GM10266 (cell line): Measurements from ENCODE around the gene PDGFC.

Experiments used
- DNase-seq: peaks from one replicate; pipeline ENCODE4 v3.0.0; 2012; ENCODE audit errors: extremely low spot score
- TF ChIP-seq, protein P1 (sequence below): IDR thresholded peaks from 2 replicates; pipeline ENCODE4 v1.5.1; 2012; ENCODE audit warnings: mild to moderate bottlenecking, low read depth; ENCODE audit not compliant: control insufficient read depth, insufficient read depth; ENCODE audit errors: missing control alignments

Gene PDGFC

GRCh38 chr4:156946516-156947424 lies 24.8 kb downstream of the PDGFC start:
- DNase-seq: no peak
- TF ChIP-seq, protein P1, sequence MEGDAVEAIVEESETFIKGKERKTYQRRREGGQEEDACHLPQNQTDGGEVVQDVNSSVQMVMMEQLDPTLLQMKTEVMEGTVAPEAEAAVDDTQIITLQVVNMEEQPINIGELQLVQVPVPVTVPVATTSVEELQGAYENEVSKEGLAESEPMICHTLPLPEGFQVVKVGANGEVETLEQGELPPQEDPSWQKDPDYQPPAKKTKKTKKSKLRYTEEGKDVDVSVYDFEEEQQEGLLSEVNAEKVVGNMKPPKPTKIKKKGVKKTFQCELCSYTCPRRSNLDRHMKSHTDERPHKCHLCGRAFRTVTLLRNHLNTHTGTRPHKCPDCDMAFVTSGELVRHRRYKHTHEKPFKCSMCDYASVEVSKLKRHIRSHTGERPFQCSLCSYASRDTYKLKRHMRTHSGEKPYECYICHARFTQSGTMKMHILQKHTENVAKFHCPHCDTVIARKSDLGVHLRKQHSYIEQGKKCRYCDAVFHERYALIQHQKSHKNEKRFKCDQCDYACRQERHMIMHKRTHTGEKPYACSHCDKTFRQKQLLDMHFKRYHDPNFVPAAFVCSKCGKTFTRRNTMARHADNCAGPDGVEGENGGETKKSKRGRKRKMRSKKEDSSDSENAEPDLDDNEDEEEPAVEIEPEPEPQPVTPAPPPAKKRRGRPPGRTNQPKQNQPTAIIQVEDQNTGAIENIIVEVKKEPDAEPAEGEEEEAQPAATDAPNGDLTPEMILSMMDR: no peak

- TF ChIP-seq, protein P1: no peak
- no peak for DNase-seq
Measured at GRCh38 chr4:156945532-156945931, 26.1 kb downstream of the PDGFC start.

DNA sequence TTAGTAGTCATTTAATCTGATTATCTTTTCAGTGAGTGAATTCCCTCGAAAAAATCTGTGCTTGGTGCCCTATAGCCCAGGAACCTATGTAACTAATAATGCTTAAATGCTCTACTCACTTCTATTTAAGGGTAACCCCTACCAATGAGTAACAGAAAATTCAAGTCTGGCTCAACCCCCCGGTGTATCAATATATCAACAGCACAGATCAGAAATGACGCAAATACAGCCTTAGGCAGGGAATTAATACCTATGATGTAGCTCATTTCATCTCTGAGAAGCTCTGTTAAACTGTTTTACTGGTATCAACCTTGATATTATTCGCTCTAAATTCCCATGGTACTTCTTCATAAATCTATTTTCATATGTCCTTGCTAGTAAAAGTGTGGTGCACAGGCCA lies 28.6 kb downstream of the PDGFC start:
- no peak for DNase-seq

DNA sequence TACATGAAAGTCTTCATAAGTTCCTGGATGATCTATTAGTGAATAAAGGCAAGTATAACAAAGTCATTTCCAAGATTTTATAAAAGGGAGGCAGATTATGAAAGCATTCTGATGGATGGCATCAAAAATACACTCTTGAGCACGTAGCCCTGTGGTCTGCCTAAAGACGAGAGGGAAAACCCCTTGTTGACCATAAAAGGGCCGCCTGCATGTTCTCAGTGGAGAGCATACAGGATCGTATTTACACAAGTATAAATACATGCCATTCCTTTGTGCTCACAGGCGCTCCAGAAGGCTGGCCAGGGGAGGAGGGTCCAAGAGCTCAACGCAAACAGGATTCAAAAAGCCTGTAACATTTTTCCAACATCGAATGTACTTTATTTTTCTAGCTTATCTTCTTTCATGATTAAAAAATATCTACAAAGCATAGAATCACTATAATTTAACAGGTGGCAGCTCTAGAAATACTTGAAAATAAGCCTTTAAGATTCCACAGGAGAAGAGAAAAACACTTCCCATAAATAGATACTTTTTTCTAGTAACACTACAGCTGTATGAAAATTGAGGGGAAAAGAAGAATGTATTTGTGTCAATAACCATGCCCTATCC lies 29.6 kb downstream of the PDGFC start:
- no peak for DNase-seq
- TF ChIP-seq, protein P1: no peak

More for the DNA sequence above, 28.6 kb downstream of the PDGFC start:
- TF ChIP-seq, protein P1: no peak

DNA sequence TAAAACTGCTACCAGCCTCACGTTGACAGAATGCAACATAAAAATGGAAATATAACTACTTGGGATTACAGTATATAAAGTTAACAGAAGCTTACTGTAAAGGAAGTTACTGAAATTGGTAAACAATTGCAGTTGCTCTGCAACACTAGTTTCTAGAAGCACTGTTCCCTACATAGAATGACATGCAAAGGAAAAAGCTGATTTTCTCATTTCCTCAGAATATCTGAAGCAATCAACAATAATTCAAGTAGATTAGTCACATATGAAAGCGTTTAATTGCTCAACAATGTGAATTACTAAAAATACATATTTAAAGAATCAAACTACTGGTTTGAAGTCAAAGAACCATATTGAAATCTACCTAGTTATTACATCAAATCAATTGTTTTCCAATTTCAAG lies 31.8 kb downstream of the PDGFC start:
- TF ChIP-seq, protein P1: no peak
- DNase-seq: no peak

DNA sequence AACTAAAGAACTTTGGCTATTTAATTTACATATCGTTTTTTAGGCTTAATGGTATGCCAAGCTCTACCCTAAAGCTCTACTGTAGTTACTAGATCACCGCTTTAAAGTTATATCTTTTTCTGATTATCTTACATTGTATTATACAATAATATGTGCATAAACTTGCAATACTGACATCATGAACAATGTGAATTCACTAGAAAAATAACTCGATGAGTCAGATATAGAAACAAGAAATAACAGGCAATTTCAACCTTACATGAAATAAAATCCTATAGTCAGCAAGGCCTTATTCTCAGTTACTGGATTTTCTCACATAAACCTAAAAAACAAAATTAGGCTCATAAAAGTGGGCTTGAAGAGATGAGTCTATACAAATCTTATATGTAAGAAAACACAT lies 32.5 kb downstream of the PDGFC start:
- TF ChIP-seq, protein P1: no peak

GRCh38 chr4:156934259-156934635 lies 37.4 kb downstream of the PDGFC start:
- no peak for DNase-seq
- TF ChIP-seq, protein P1: no peak

More for the DNA sequence above, 32.5 kb downstream of the PDGFC start:
- no peak for DNase-seq
